Fibroblast of the aortic adventitia (primary cell): ENCODE measurements around the gene TMEM47. TPM values are rescaled to one million over a fixed set of nuclear protein-coding genes. Genes with fewer than 3 reads are reported as not detected.

Experiments used
- DNase-seq: peaks from one replicate; pipeline ENCODE4 v3.0.0-alpha.2; 2010; ENCODE audit warnings: low read depth
- H3K4me3 ChIP-seq: 2 replicates; pipeline ENCODE4 v1.5.1; 2011; ENCODE audit warnings: low read depth, mild to moderate bottlenecking, control low read depth, low read length, moderate library complexity
- CTCF ChIP-seq: IDR thresholded peaks from 2 replicates; pipeline ENCODE4 v1.5.1; 2011; ENCODE audit warnings: mild to moderate bottlenecking, low read length, control low read depth, inconsistent platforms; ENCODE audit not compliant: insufficient read depth
- total RNA-seq: library from RNA; depleted of rRNA; stranded (reverse); fragments of >200 nt; gene quantifications from 2 replicates; pipeline ENCODE4 v1.2.3, GENCODE V29; 2012; ENCODE audit warnings: low replicate concordance

TMEM47 gene
- total RNA-seq, 1 donor, result 68.1 TPM

GRCh38 chrX:34632384-34632783, 24.7 kb downstream of the TMEM47 start:
- no peak for TF ChIP-seq CTCF
- no peak overlapping the region for H3K4me3 ChIP-seq
- DNase-seq, result no peak

GRCh38 chrX:34631479-34632220, 25.4 kb downstream of the TMEM47 start:
- TF ChIP-seq CTCF, result no peak
- H3K4me3 ChIP-seq, result no peak overlapping the region
- DNase-seq, result peak; percentile 78

GRCh38 chrX:34629572-34629971, 27.5 kb downstream of the TMEM47 start:
- TF ChIP-seq CTCF, result no peak
- no peak overlapping the region for H3K4me3 ChIP-seq
- DNase-seq, result peak; percentile 77

- no peak overlapping the region for H3K4me3 ChIP-seq
- no peak for TF ChIP-seq CTCF
- peak; percentile 47 for DNase-seq
These were observed 32.7 kb downstream of the TMEM47 start for GRCh38 chrX:34624416-34624815.

- TF ChIP-seq CTCF, result no peak
- no peak for DNase-seq
- no peak overlapping the region for H3K4me3 ChIP-seq
These were observed 37.2 kb downstream of the TMEM47 start for GRCh38 chrX:34619920-34620319.

- no peak for TF ChIP-seq CTCF
- no peak for DNase-seq
- no peak overlapping the region for H3K4me3 ChIP-seq
These were observed 45.0 kb downstream of the TMEM47 start for GRCh38 chrX:34612036-34612435.

GRCh38 chrX:34598362-34598761, 58.7 kb downstream of the TMEM47 start:
- DNase-seq, result no peak
- no peak for TF ChIP-seq CTCF

More at GRCh38 chrX:34598362-34598761, 58.7 kb downstream of the TMEM47 start:
- no peak overlapping the region for H3K4me3 ChIP-seq
